HUES64 (cell line): ENCODE measurements around the gene AIMP1.

Experiments
- H3K27ac ChIP-seq: 2 replicates; pipeline ENCODE4 v1.7.0; 2013; ENCODE audit warnings: low read depth, low read length, inconsistent platforms
- H3K27me3 ChIP-seq: 2 replicates; pipeline ENCODE4 v1.6.1; 2013; ENCODE audit warnings: mild to moderate bottlenecking, low read length; ENCODE audit not compliant: insufficient read depth
- H3K36me3 ChIP-seq: 2 replicates; pipeline ENCODE4 v1.6.1; 2013; ENCODE audit warnings: mild to moderate bottlenecking, low read length; ENCODE audit not compliant: insufficient read depth
- H3K4me1 ChIP-seq: 2 replicates; pipeline ENCODE4 v1.6.1; 2013; ENCODE audit warnings: mild to moderate bottlenecking, low read length, moderate library complexity; ENCODE audit not compliant: insufficient read depth
- H3K4me3 ChIP-seq: 2 replicates; pipeline ENCODE4 v1.5.1; 2013; ENCODE audit warnings: mild to moderate bottlenecking, low read length, moderate library complexity
- H3K9ac ChIP-seq: 2 replicates; pipeline ENCODE4 v1.6.1; 2013; ENCODE audit warnings: mild to moderate bottlenecking, low read depth, low read length
- H3K9me3 ChIP-seq: 2 replicates; pipeline ENCODE4 v1.6.1; 2013; ENCODE audit warnings: low read depth, low read length; ENCODE audit not compliant: insufficient read depth
- WGBS: fragments of 150-250, 120-280 bp; methylation state at CpG from one replicate; pipeline ENCODE4 v1.1.7; 2013; ENCODE audit warnings: missing lambda C conversion rate; 5-methylcytosine and 5-hydroxymethylcytosine counted together

The AIMP1 gene

GRCh38 chr4:106329041-106329618 lies 12.8 kb downstream of the AIMP1 start:
- peaks cover 87% of the 10 kb centered on the region for H3K36me3 ChIP-seq
- WGBS: no CpG with 5 or more reads among the region's 1 CpG

GRCh38 chr4:106333186-106333585 lies 16.8 kb downstream of the AIMP1 start:
- 95% methylated on average over 2 of the region's 5 CpGs for WGBS
- peaks cover 7% of the 10 kb centered on the region; the same call in 1 of the 2 replicates for H3K9me3 ChIP-seq
- no peak overlapping the region for H3K27ac ChIP-seq
- peaks cover 93% of the 10 kb centered on the region for H3K36me3 ChIP-seq
- no peaks in the 10 kb centered on the region for H3K4me1 ChIP-seq
- H3K9ac ChIP-seq: no peak overlapping the region
- H3K27me3 ChIP-seq: no peaks in the 10 kb centered on the region
- H3K4me3 ChIP-seq: no peak overlapping the region

More at GRCh38 chr4:106329041-106329618, 12.8 kb downstream of the AIMP1 start:
- no peaks in the 10 kb centered on the region for H3K9me3 ChIP-seq
- H3K4me3 ChIP-seq: no peak overlapping the region
- no peak overlapping the region for H3K9ac ChIP-seq
- H3K27ac ChIP-seq: no peak overlapping the region
- H3K4me1 ChIP-seq: peaks cover 7% of the 10 kb centered on the region
- H3K27me3 ChIP-seq: no peaks in the 10 kb centered on the region

- no peaks in the 10 kb centered on the region for H3K4me1 ChIP-seq
- H3K36me3 ChIP-seq: peaks cover 88% of the 10 kb centered on the region
- no peaks in the 10 kb centered on the region for H3K27me3 ChIP-seq
- no peak overlapping the region for H3K9ac ChIP-seq
- WGBS: 94% methylated on average over 1 of the region's 1 CpG
- no peak overlapping the region for H3K4me3 ChIP-seq
- H3K9me3 ChIP-seq: peaks cover 7% of the 10 kb centered on the region; the same call in 1 of the 2 replicates
- no peak overlapping the region for H3K27ac ChIP-seq
Observed at GRCh38 chr4:106334741-106335470, 18.6 kb downstream of the AIMP1 start.

GRCh38 chr4:106336618-106337017 lies 20.3 kb downstream of the AIMP1 start:
- peaks cover 7% of the 10 kb centered on the region; the same call in 1 of the 2 replicates for H3K9me3 ChIP-seq
- peaks cover 74% of the 10 kb centered on the region for H3K36me3 ChIP-seq
- H3K27ac ChIP-seq: no peak overlapping the region
- no peaks in the 10 kb centered on the region for H3K4me1 ChIP-seq
- 98% methylated on average over 3 of the region's 3 CpGs for WGBS
- no peak overlapping the region for H3K9ac ChIP-seq
- no peak overlapping the region for H3K4me3 ChIP-seq
- no peaks in the 10 kb centered on the region for H3K27me3 ChIP-seq

- no peaks in the 10 kb centered on the region for H3K27me3 ChIP-seq
- peaks cover 61% of the 10 kb centered on the region for H3K36me3 ChIP-seq
- H3K9ac ChIP-seq: no peak overlapping the region
- H3K4me3 ChIP-seq: no peak overlapping the region
- H3K27ac ChIP-seq: no peak overlapping the region
- no peaks in the 10 kb centered on the region for H3K4me1 ChIP-seq
- peaks cover 7% of the 10 kb centered on the region; the same call in 1 of the 2 replicates for H3K9me3 ChIP-seq
Observed at GRCh38 chr4:106337916-106338315, 21.6 kb downstream of the AIMP1 start.

GRCh38 chr4:106338671-106339070 lies 22.3 kb downstream of the AIMP1 start:
- Histone ChIP-seq H3K9ac (no peak overlapping the region), H3K36me3 (peaks cover 54% of the 10 kb centered on the region), H3K9me3 (peaks cover 7% of the 10 kb centered on the region; the same call in 1 of the 2 replicates), H3K4me3 (no peak overlapping the region), H3K4me1 (no peaks in the 10 kb centered on the region), H3K27me3 (no peaks in the 10 kb centered on the region), H3K27ac (no peak overlapping the region)
- 93% methylated on average over 3 of the region's 3 CpGs for WGBS

GRCh38 chr4:106339431-106339830 lies 23.1 kb downstream of the AIMP1 start:
- over 99% methylated on average over 4 of the region's 4 CpGs for WGBS
- H3K9ac ChIP-seq: no peak overlapping the region
- H3K9me3 ChIP-seq: peaks cover 7% of the 10 kb centered on the region; the same call in 1 of the 2 replicates
- H3K4me1 ChIP-seq: 0 out of 2 replicates have a peak, but pooled peaks cover 2% of the 10 kb centered on the region
- H3K27me3 ChIP-seq: no peaks in the 10 kb centered on the region
- no peak overlapping the region for H3K27ac ChIP-seq
- H3K36me3 ChIP-seq: peaks cover 48% of the 10 kb centered on the region
- H3K4me3 ChIP-seq: no peak overlapping the region

GRCh38 chr4:106340774-106341173 lies 24.4 kb downstream of the AIMP1 start:
- Histone ChIP-seq H3K4me1 (0 out of 2 replicates have a peak, but pooled peaks cover 5% of the 10 kb centered on the region), H3K27me3 (no peaks in the 10 kb centered on the region), H3K4me3 (no peak overlapping the region), H3K9me3 (peaks cover 7% of the 10 kb centered on the region; the same call in 1 of the 2 replicates), H3K9ac (no peak overlapping the region), H3K36me3 (peaks cover 38% of the 10 kb centered on the region), H3K27ac (no peak overlapping the region)
- WGBS: 92% methylated on average over 1 of the region's 1 CpG

GRCh38 chr4:106343865-106344646 lies 27.7 kb downstream of the AIMP1 start:
- Histone ChIP-seq H3K4me1 (0 out of 2 replicates have a peak, but pooled peaks cover 5% of the 10 kb centered on the region), H3K36me3 (peaks cover 30% of the 10 kb centered on the region), H3K9me3 (no peaks in the 10 kb centered on the region), H3K27me3 (no peaks in the 10 kb centered on the region), H3K4me3 (no peak overlapping the region), H3K9ac (no peak overlapping the region), H3K27ac (no peak overlapping the region)
- WGBS: 95% methylated on average over 1 of the region's 2 CpGs

GRCh38 chr4:106344647-106344970 lies 28.3 kb downstream of the AIMP1 start:
- H3K36me3 ChIP-seq: peaks cover 28% of the 10 kb centered on the region
- 0 out of 2 replicates have a peak, but pooled peaks cover 5% of the 10 kb centered on the region for H3K4me1 ChIP-seq
- H3K9ac ChIP-seq: no peak overlapping the region
- no peaks in the 10 kb centered on the region for H3K27me3 ChIP-seq
- H3K27ac ChIP-seq: no peak overlapping the region
- H3K9me3 ChIP-seq: no peaks in the 10 kb centered on the region
- no peak overlapping the region for H3K4me3 ChIP-seq
- 86% methylated on average over 1 of the region's 1 CpG for WGBS

- peaks cover 24% of the 10 kb centered on the region for H3K36me3 ChIP-seq
- H3K4me1 ChIP-seq: 0 out of 2 replicates have a peak, but pooled peaks cover 5% of the 10 kb centered on the region
- H3K9ac ChIP-seq: no peak overlapping the region
- no peaks in the 10 kb centered on the region for H3K27me3 ChIP-seq
- no peak overlapping the region for H3K27ac ChIP-seq
- H3K9me3 ChIP-seq: no peaks in the 10 kb centered on the region
- H3K4me3 ChIP-seq: no peak overlapping the region
- WGBS: no CpG with 5 or more reads among the region's 1 CpG
Observed at GRCh38 chr4:106347167-106347566, 30.8 kb downstream of the AIMP1 start.
